ENCODE measurements around the gene FSTL4. TPM values are rescaled to one million over a fixed set of nuclear protein-coding genes. Genes with fewer than 3 reads are reported as not detected.

Gene FSTL4
- total and polyA plus RNA-seq, 4 donors, result 0.08 to 1.4 (median 0.31) TPM

GRCh38 chr5:133251296-133252132 is 360.8 kb downstream of the FSTL4 start:
- TF ChIP-seq, protein P1, sequence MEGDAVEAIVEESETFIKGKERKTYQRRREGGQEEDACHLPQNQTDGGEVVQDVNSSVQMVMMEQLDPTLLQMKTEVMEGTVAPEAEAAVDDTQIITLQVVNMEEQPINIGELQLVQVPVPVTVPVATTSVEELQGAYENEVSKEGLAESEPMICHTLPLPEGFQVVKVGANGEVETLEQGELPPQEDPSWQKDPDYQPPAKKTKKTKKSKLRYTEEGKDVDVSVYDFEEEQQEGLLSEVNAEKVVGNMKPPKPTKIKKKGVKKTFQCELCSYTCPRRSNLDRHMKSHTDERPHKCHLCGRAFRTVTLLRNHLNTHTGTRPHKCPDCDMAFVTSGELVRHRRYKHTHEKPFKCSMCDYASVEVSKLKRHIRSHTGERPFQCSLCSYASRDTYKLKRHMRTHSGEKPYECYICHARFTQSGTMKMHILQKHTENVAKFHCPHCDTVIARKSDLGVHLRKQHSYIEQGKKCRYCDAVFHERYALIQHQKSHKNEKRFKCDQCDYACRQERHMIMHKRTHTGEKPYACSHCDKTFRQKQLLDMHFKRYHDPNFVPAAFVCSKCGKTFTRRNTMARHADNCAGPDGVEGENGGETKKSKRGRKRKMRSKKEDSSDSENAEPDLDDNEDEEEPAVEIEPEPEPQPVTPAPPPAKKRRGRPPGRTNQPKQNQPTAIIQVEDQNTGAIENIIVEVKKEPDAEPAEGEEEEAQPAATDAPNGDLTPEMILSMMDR (IDR thresholded peaks at IDR 0.05; ENCODE audit: control extremely low read depth, extremely low read depth), result no peak
- 79 to 86% methylated on average over 16 of the region's 16 CpGs for WGBS, 2 donors

DNA sequence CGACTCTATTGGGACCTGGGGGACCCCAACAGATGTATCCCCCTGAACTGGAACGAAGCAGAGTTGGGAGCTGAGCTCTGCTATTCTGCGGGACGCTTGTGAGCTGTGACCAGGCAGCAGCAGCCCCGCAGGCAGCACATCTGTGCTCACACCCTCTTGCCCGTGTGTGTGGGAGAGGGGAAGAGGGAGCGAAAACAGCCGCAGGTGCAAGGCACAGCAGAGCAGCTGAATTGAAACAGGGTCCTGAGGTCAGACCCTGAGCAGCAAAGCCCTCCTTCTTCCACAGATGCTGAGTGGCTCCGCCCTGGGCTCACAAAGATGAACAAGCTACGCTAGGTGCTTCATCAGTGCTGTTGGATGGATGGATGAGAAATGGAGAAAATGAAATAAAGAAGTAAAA is 361.8 kb downstream of the FSTL4 start:
- Histone ChIP-seq H3K9me3 (ENCODE audit: control insufficient read depth in 4 of 4, insufficient read depth in 3 of 4, low read length in 3 of 4) (no peaks in the 10 kb centered on the region), H3K4me3 (no peak overlapping the region), H3K9ac (ENCODE audit: insufficient read depth in 1 of 2, low read length in 2 of 2) (no peak overlapping the region), H3K4me1 (ENCODE audit: control insufficient read depth in 5 of 5, insufficient read depth in 5 of 5, low read length in 5 of 5) (peaks cover 0 to 5% (median 0%) of the 10 kb centered on the region in 5 donors), H3K36me3 (ENCODE audit: control insufficient read depth in 4 of 4, insufficient read depth in 4 of 4, low read length in 4 of 4) (no peaks in the 10 kb centered on the region), H3K27ac (ENCODE audit: low read depth in 1 of 2, low read length in 1 of 2) (no peak overlapping the region), H3K27me3 (ENCODE audit: control insufficient read depth in 3 of 3, insufficient read depth in 3 of 3, low read length in 2 of 3) (no peaks in the 10 kb centered on the region)
- DNase-seq (no peak), ATAC-seq (ENCODE audit: insufficient read depth, low FRiP score) (no peak)
- TF ChIP-seq, protein P1 (IDR thresholded peaks at IDR 0.05; ENCODE audit: control extremely low read depth, extremely low read depth), result no peak
- WGBS, 2 donors, result 84 to 91% methylated on average over 9 to 10 of the region's 10 CpGs

More at GRCh38 chr5:133251296-133252132, 360.8 kb downstream of the FSTL4 start:
- Histone ChIP-seq H3K4me3 (no peak overlapping the region), H3K27me3 (ENCODE audit: control insufficient read depth in 3 of 3, insufficient read depth in 3 of 3, low read length in 2 of 3) (no peaks in the 10 kb centered on the region), H3K9ac (ENCODE audit: insufficient read depth in 1 of 2, low read length in 2 of 2) (no peak overlapping the region), H3K36me3 (ENCODE audit: control insufficient read depth in 4 of 4, insufficient read depth in 4 of 4, low read length in 4 of 4) (no peaks in the 10 kb centered on the region), H3K27ac (ENCODE audit: low read depth in 1 of 2, low read length in 1 of 2) (no peak overlapping the region), H3K9me3 (ENCODE audit: control insufficient read depth in 4 of 4, insufficient read depth in 3 of 4, low read length in 3 of 4) (no peaks in the 10 kb centered on the region), H3K4me1 (ENCODE audit: control insufficient read depth in 5 of 5, insufficient read depth in 5 of 5, low read length in 5 of 5) (peaks cover 0 to 5% (median 0%) of the 10 kb centered on the region in 5 donors)
- ATAC-seq (ENCODE audit: insufficient read depth, low FRiP score), result no peak
- no peak for DNase-seq

GRCh38 chr5:133249593-133249992 is 362.7 kb downstream of the FSTL4 start:
- H3K27me3 ChIP-seq (ENCODE audit: control insufficient read depth in 3 of 3, insufficient read depth in 3 of 3, low read length in 2 of 3), result no peaks in the 10 kb centered on the region
- no peak overlapping the region for H3K4me3 ChIP-seq
- WGBS, 2 donors, result 77 to 86% methylated on average over 6 of the region's 6 CpGs
- no peak for DNase-seq
- H3K4me1 ChIP-seq (ENCODE audit: control insufficient read depth in 5 of 5, insufficient read depth in 5 of 5, low read length in 5 of 5), result peaks cover 0 to 5% (median 0%) of the 10 kb centered on the region in 5 donors
- H3K36me3 ChIP-seq (ENCODE audit: control insufficient read depth in 4 of 4, insufficient read depth in 4 of 4, low read length in 4 of 4), result no peaks in the 10 kb centered on the region
- no peak overlapping the region for H3K9ac ChIP-seq (ENCODE audit: insufficient read depth in 1 of 2, low read length in 2 of 2)
- no peaks in the 10 kb centered on the region for H3K9me3 ChIP-seq (ENCODE audit: control insufficient read depth in 4 of 4, insufficient read depth in 3 of 4, low read length in 3 of 4)
- H3K27ac ChIP-seq (ENCODE audit: low read depth in 1 of 2, low read length in 1 of 2), result no peak overlapping the region
- ATAC-seq (ENCODE audit: insufficient read depth, low FRiP score), result no peak
- TF ChIP-seq, protein P1 (IDR thresholded peaks at IDR 0.05; ENCODE audit: control extremely low read depth, extremely low read depth), result no peak
